Skeletal muscle satellite cell (primary cell): Measurements from ENCODE around the gene CCDC33.

Experiments used
- H3K27me3 ChIP-seq: 2 replicates; pipeline ENCODE4 v1.7.0; 2013; ENCODE audit warnings: low read length; ENCODE audit not compliant: control insufficient read depth, insufficient read depth
- H3K36me3 ChIP-seq: 2 replicates; pipeline ENCODE4 v1.7.0; 2013; ENCODE audit warnings: mild to moderate bottlenecking, control low read depth, low read length; ENCODE audit not compliant: insufficient read depth
- H3K4me1 ChIP-seq: 2 replicates; pipeline ENCODE4 v1.7.0; 2013; ENCODE audit warnings: low read length; ENCODE audit not compliant: control insufficient read depth, insufficient read depth
- H3K4me2 ChIP-seq: 2 replicates; pipeline ENCODE4 v1.7.0; 2013; ENCODE audit warnings: mild to moderate bottlenecking, low read length
- H3K4me3 ChIP-seq: 2 replicates; pipeline ENCODE4 v1.7.0; 2013; ENCODE audit warnings: low read length
- H3K9ac ChIP-seq: 2 replicates; pipeline ENCODE4 v1.7.0; 2013; ENCODE audit warnings: mild to moderate bottlenecking, low read depth, low read length, moderate library complexity
- H3K9me3 ChIP-seq: replicated peaks from 2 replicates; pipeline ENCODE4 v1.7.0; 2013; ENCODE audit warnings: mild to moderate bottlenecking, control low read depth, low read length

CCDC33 gene

GRCh38 chr15:74263466-74263865, 27.3 kb downstream of the CCDC33 start:
- Histone ChIP-seq H3K9me3 (no peaks in the 10 kb centered on the region), H3K9ac (no peak overlapping the region), H3K4me1 (no peaks in the 10 kb centered on the region), H3K4me3 (no peak overlapping the region), H3K36me3 (no peaks in the 10 kb centered on the region), H3K4me2 (no peak overlapping the region), H3K27me3 (peaks cover 77% of the 10 kb centered on the region)

- Histone ChIP-seq H3K27me3 (peaks cover 77% of the 10 kb centered on the region), H3K36me3 (no peaks in the 10 kb centered on the region), H3K4me2 (no peak overlapping the region), H3K9ac (no peak overlapping the region), H3K9me3 (no peaks in the 10 kb centered on the region), H3K4me1 (no peaks in the 10 kb centered on the region), H3K4me3 (no peak overlapping the region)
These were observed 28.0 kb downstream of the CCDC33 start for GRCh38 chr15:74264081-74264501.

- Histone ChIP-seq H3K9me3 (no peaks in the 10 kb centered on the region), H3K36me3 (no peaks in the 10 kb centered on the region), H3K4me2 (no peak overlapping the region), H3K27me3 (peaks cover 77% of the 10 kb centered on the region), H3K9ac (no peak overlapping the region), H3K4me3 (no peak overlapping the region), H3K4me1 (no peaks in the 10 kb centered on the region)
These were observed 29.0 kb downstream of the CCDC33 start for GRCh38 chr15:74265046-74265639.

GRCh38 chr15:74268020-74268419, 31.9 kb downstream of the CCDC33 start:
- no peak overlapping the region for H3K4me3 ChIP-seq
- H3K36me3 ChIP-seq: no peaks in the 10 kb centered on the region
- H3K4me2 ChIP-seq: no peak overlapping the region
- H3K9ac ChIP-seq: no peak overlapping the region
- H3K9me3 ChIP-seq: no peaks in the 10 kb centered on the region
- no peaks in the 10 kb centered on the region for H3K4me1 ChIP-seq
- peaks cover 75% of the 10 kb centered on the region for H3K27me3 ChIP-seq

GRCh38 chr15:74269362-74270035, 33.4 kb downstream of the CCDC33 start:
- H3K4me1 ChIP-seq: no peaks in the 10 kb centered on the region
- no peak overlapping the region for H3K9ac ChIP-seq
- no peaks in the 10 kb centered on the region for H3K9me3 ChIP-seq
- no peak overlapping the region for H3K4me3 ChIP-seq
- H3K36me3 ChIP-seq: no peaks in the 10 kb centered on the region
- H3K27me3 ChIP-seq: peaks cover 75% of the 10 kb centered on the region
- no peak overlapping the region for H3K4me2 ChIP-seq

- H3K9ac ChIP-seq: no peak overlapping the region
- no peak overlapping the region for H3K4me2 ChIP-seq
- no peak overlapping the region for H3K4me3 ChIP-seq
- no peaks in the 10 kb centered on the region for H3K36me3 ChIP-seq
- no peaks in the 10 kb centered on the region for H3K4me1 ChIP-seq
- H3K9me3 ChIP-seq: no peaks in the 10 kb centered on the region
- H3K27me3 ChIP-seq: peaks cover 77% of the 10 kb centered on the region
These were observed 34.0 kb downstream of the CCDC33 start for GRCh38 chr15:74270155-74270554.

- peaks cover 82% of the 10 kb centered on the region for H3K27me3 ChIP-seq
- H3K4me1 ChIP-seq: no peaks in the 10 kb centered on the region
- H3K9ac ChIP-seq: no peak overlapping the region
- H3K36me3 ChIP-seq: no peaks in the 10 kb centered on the region
- H3K4me2 ChIP-seq: no peak overlapping the region
- no peaks in the 10 kb centered on the region for H3K9me3 ChIP-seq
- no peak overlapping the region for H3K4me3 ChIP-seq
These were observed 34.9 kb downstream of the CCDC33 start for GRCh38 chr15:74270854-74271520.

GRCh38 chr15:74272812-74273211, 36.7 kb downstream of the CCDC33 start:
- H3K9me3 ChIP-seq: no peaks in the 10 kb centered on the region
- peaks cover 80% of the 10 kb centered on the region for H3K27me3 ChIP-seq
- no peak overlapping the region for H3K4me3 ChIP-seq
- H3K4me2 ChIP-seq: no peak overlapping the region
- no peaks in the 10 kb centered on the region for H3K36me3 ChIP-seq
- no peaks in the 10 kb centered on the region for H3K4me1 ChIP-seq
- no peak overlapping the region for H3K9ac ChIP-seq

GRCh38 chr15:74274470-74275038, 38.4 kb downstream of the CCDC33 start:
- no peak overlapping the region for H3K4me3 ChIP-seq
- peaks cover 80% of the 10 kb centered on the region for H3K27me3 ChIP-seq
- no peak overlapping the region for H3K4me2 ChIP-seq
- no peaks in the 10 kb centered on the region for H3K36me3 ChIP-seq
- H3K9me3 ChIP-seq: no peaks in the 10 kb centered on the region
- H3K9ac ChIP-seq: no peak overlapping the region
- no peaks in the 10 kb centered on the region for H3K4me1 ChIP-seq

GRCh38 chr15:74275957-74276356, 39.8 kb downstream of the CCDC33 start:
- H3K4me1 ChIP-seq: no peaks in the 10 kb centered on the region
- no peak overlapping the region for H3K4me3 ChIP-seq
- peaks cover 80% of the 10 kb centered on the region for H3K27me3 ChIP-seq
- no peak overlapping the region for H3K9ac ChIP-seq
- H3K36me3 ChIP-seq: no peaks in the 10 kb centered on the region
- no peaks in the 10 kb centered on the region for H3K9me3 ChIP-seq
- no peak overlapping the region for H3K4me2 ChIP-seq

- Histone ChIP-seq H3K9ac (no peak overlapping the region), H3K4me3 (no peak overlapping the region), H3K4me2 (no peak overlapping the region), H3K9me3 (no peaks in the 10 kb centered on the region), H3K36me3 (no peaks in the 10 kb centered on the region), H3K4me1 (no peaks in the 10 kb centered on the region), H3K27me3 (peaks cover 80% of the 10 kb centered on the region)
These were observed 40.4 kb downstream of the CCDC33 start for GRCh38 chr15:74276560-74276959.
